ENCODE data around the gene SPTB.

GRCh38 chr14:64718762-64719161, 160.9 kb downstream of the SPTB start:
- no peak for TF ChIP-seq EZH2 (IDR thresholded peaks at IDR 0.05; ENCODE audit: borderline replicate concordance)
- TF ChIP-seq, protein P1, sequence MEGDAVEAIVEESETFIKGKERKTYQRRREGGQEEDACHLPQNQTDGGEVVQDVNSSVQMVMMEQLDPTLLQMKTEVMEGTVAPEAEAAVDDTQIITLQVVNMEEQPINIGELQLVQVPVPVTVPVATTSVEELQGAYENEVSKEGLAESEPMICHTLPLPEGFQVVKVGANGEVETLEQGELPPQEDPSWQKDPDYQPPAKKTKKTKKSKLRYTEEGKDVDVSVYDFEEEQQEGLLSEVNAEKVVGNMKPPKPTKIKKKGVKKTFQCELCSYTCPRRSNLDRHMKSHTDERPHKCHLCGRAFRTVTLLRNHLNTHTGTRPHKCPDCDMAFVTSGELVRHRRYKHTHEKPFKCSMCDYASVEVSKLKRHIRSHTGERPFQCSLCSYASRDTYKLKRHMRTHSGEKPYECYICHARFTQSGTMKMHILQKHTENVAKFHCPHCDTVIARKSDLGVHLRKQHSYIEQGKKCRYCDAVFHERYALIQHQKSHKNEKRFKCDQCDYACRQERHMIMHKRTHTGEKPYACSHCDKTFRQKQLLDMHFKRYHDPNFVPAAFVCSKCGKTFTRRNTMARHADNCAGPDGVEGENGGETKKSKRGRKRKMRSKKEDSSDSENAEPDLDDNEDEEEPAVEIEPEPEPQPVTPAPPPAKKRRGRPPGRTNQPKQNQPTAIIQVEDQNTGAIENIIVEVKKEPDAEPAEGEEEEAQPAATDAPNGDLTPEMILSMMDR (IDR thresholded peaks at IDR 0.05; ENCODE audit: poor library complexity), result no peak

All from hepatocyte (in vitro differentiated cells).